Ascending aorta (tissue), 2 donors: ENCODE measurements around the gene MIEF2. TPM values are rescaled to one million over a fixed set of nuclear protein-coding genes. Genes with fewer than 3 reads are reported as not detected.
"Not testable (repeated sequence)": the region's sequence is repeated elsewhere in the genome, so short reads cannot be mapped to it uniquely, and the experiment has no call there.

ENCODE experiments used
- DNase-seq, 2 donors: peaks; one replicate each; pipeline ENCODE4 v3.0.0-alpha.2; 2019; ENCODE audit warnings: low spot score in 2 of 2
- H3K27ac ChIP-seq, 2 donors: fragments of 200-600 bp; sonication (generic); one replicate each; pipeline ENCODE4 v1.5.1; 2016 to 2017; ENCODE audit warnings: mild to moderate bottlenecking in 1 of 2
- H3K27me3 ChIP-seq: fragments of 200-600 bp; sonication (generic); one replicate; pipeline ENCODE4 v1.5.1; 2017
- H3K36me3 ChIP-seq, 2 donors: fragments of 200-600 bp; sonication (generic); one replicate each; pipeline ENCODE4 v1.5.1; 2016
- H3K4me1 ChIP-seq, 2 donors: fragments of 200-600 bp; sonication (generic); one replicate each; pipeline ENCODE4 v1.5.1; 2016 to 2017; ENCODE audit warnings: mild to moderate bottlenecking in 1 of 2
- H3K4me3 ChIP-seq, 2 donors: fragments of 200-600 bp; sonication (generic); one replicate each; pipeline ENCODE4 v1.5.1; 2016 to 2017; ENCODE audit warnings: mild to moderate bottlenecking in 1 of 2
- H3K9me3 ChIP-seq, 2 donors: fragments of 200-600 bp; sonication (generic); one replicate each; pipeline ENCODE4 v1.5.1; 2016
- intact Hi-C: fragments of 100-400 bp; cut with DNase I; formaldehyde crosslinking; loops from one replicate; pipeline ENCODE4 v1.15.1; 2023
- total RNA-seq: library from RNA; depleted of rRNA; stranded (reverse); fragments of >200 nt; gene quantifications from one replicate; pipeline ENCODE4 v1.1.0, GENCODE V29; 2016
- TF ChIP-seq, protein P1 (sequence below), 3 experiments: fragments of 200-600 bp in 2 of 3; fragments of 450-650 bp in 1 of 3; sonication (generic) in 2 of 3; IDR thresholded peaks; one replicate each; pipeline ENCODE4 v1.5.1; 2016 to 2019; ENCODE audit warnings: antibody characterized with exemption in 3 of 3, mild to moderate bottlenecking in 1 of 3, moderate library complexity in 1 of 3

Gene MIEF2
- total RNA-seq, 1 donor from 2014 or later = 18.5 TPM

DNA sequence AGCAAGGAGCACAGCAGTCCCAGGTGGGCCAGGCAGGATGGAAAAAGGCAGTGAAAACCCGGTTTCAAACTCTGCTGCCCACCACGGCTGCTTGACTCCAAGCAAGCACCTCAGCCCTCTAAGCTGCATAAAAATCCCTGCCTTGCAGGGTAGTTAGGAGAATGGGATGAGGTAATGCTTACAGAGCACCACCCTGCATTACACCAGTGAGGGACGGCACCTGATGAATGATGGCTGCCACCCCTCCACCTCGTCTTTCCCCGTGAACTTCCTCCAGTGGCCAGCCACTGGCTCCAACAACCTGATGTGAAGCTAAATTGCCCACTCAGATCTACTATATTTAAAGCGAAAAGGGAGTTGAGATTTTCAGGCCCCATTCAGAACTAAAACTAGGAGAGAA lies 21.3 kb downstream of the MIEF2 start:
- TF ChIP-seq, protein P1, sequence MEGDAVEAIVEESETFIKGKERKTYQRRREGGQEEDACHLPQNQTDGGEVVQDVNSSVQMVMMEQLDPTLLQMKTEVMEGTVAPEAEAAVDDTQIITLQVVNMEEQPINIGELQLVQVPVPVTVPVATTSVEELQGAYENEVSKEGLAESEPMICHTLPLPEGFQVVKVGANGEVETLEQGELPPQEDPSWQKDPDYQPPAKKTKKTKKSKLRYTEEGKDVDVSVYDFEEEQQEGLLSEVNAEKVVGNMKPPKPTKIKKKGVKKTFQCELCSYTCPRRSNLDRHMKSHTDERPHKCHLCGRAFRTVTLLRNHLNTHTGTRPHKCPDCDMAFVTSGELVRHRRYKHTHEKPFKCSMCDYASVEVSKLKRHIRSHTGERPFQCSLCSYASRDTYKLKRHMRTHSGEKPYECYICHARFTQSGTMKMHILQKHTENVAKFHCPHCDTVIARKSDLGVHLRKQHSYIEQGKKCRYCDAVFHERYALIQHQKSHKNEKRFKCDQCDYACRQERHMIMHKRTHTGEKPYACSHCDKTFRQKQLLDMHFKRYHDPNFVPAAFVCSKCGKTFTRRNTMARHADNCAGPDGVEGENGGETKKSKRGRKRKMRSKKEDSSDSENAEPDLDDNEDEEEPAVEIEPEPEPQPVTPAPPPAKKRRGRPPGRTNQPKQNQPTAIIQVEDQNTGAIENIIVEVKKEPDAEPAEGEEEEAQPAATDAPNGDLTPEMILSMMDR (IDR thresholded peaks at IDR 0.05) = no peak
- DNase-seq = no peak
- Histone ChIP-seq H3K36me3 (peaks cover 67 to 97% of the 10 kb centered on the region in 2 donors), H3K27ac (no peak overlapping the region), H3K9me3 (no peaks in the 10 kb centered on the region), H3K4me1 (no peaks in the 10 kb centered on the region), H3K4me3 (no peak overlapping the region), H3K27me3 (no peaks in the 10 kb centered on the region)
- intact Hi-C loops = no loop called here

DNA sequence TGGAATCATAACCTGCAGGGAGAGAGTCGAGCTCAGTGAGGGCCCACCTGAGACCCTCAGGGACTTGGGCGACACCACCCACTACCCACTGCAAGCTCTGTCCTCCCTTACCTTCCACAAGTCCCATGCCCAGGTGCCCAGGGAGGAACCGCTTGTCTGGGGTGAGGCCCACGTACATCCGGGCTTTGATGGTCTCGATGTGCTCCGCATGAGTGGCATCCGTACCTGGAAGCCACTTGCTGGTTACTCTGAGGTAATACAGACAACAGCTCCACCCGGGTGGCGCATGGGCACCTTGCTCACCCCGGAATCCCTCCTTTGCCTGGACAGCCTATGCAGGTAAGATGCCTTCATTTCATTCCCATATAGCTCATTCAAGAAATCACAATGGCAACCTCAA lies 24.8 kb downstream of the MIEF2 start:
- TF ChIP-seq, protein P1 (IDR thresholded peaks at IDR 0.05) = no peak
- intact Hi-C loops = no loop called here
- DNase-seq = no peak
- Histone ChIP-seq H3K27me3 (no peaks in the 10 kb centered on the region), H3K9me3 (no peaks in the 10 kb centered on the region), H3K4me3 (no peak overlapping the region), H3K36me3 (peaks cover 63 to 94% of the 10 kb centered on the region in 2 donors), H3K27ac (no peak overlapping the region), H3K4me1 (no peaks in the 10 kb centered on the region)

DNA sequence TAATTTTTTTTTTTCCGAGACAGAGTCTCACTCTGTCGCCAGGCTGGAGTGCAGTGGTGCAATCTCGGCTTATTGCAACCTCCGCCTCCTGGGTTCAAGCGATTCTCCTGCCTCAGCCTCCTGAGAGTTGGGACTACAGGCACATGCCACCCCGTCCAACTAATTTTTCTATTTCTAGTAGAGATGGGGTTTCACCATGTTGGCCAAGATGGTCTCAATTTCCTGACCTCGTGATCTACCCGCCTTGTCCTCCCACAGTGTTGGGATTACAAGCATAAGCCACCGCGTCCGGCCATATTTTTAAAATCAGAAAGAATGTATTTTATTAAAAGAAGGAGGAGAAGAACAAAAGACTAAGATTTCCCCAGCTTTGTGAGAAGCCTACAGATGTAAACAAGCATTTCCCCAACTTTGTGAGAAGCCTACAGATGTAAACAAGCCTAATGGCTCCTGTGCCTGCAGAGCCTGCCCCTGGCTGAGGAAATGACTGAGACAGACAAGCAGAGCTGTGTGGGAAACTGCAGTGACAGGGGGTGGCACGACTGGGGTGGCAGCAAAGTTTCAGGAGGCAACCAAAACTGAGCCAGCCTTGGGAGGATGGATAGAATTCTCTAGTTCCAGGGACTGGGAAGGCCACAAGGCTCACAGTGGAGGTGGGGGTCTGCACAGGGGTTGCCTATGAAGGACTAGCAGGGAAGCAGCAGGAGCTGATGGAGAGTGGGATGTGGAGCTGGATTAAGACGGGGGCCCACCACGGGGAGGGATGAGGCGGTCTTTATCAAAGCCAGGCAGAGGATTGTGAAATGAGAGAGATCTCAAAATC lies 31.5 kb downstream of the MIEF2 start:
- Histone ChIP-seq H3K4me3 (no peak overlapping the region), H3K4me1 (no peaks in the 10 kb centered on the region), H3K9me3 (no peaks in the 10 kb centered on the region), H3K27me3 (no peaks in the 10 kb centered on the region), H3K36me3 (peaks cover 62 to 72% of the 10 kb centered on the region in 2 donors), H3K27ac (no peak overlapping the region)
- intact Hi-C loops = no loop called here
- no peak for DNase-seq
- TF ChIP-seq, protein P1 (IDR thresholded peaks at IDR 0.05) = no peak

DNA sequence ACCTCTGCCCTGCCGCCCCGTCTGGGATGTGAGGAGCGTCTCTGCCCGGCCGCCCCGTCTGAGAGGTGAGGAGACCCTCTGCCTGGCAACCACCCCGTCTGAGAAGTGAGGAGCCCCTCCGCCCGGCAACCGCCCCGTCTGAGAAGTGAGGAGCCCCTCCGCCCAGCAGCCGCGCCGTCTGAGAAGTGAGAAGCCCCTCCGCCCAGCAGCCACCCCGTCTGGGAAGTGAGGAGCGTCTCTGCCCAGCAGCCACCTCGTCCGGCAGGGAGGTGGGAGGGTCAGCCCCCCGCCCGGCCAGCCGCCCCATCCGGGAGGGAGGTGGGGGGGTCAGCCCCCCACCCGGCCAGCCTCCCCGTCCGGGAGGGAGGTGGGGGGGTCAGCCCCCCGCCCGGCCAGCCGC lies 37.6 kb downstream of the MIEF2 start:
- H3K4me1 ChIP-seq, H3K9me3 ChIP-seq, H3K4me3 ChIP-seq, intact Hi-C loops, DNase-seq, H3K27ac ChIP-seq, H3K27me3 ChIP-seq: not testable (repeated sequence)
- peaks cover 64% of the 10 kb centered on the region in 2 donors for H3K36me3 ChIP-seq

DNA sequence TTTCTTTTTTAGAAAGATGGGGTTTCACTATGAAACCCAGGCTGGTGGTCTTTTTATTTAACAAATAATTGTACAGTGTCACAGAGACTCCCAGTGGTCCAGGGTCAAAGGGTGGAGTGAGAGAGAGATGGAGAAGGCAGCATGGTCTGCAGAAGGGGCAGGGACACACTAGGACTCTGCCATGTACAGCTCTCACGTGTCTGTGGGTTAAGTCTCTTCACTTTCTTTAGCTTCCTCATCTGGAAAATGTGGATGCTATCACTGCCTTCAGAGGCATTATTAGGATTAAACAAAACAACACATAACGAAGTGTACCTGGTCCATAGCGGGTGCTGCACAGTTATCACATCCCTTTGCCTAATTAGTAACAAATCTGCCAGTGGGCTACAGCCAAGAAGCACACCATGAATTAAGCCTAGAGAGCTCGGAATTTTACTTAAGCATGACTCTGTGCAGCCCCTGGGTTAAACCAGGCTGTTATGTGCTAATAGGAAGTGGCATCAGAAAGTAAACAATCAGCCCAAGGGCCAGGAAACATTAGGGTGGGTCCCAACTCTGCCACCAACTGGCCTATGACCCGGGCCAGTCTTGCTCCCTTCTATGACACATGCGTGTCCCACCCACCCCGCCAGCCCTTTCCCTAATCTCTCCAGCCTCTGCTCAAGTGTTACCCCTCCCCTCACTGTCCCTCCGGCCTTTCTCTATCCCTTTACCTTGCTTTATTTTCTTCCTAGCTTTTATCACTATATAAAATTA lies 40.4 kb downstream of the MIEF2 start:
- TF ChIP-seq, protein P1 (IDR thresholded peaks at IDR 0.05) = no peak
- no peak overlapping the region for H3K27ac ChIP-seq
- no peak for DNase-seq
- no peaks in the 10 kb centered on the region for H3K4me1 ChIP-seq
- intact Hi-C loops = no loop called here
- no peaks in the 10 kb centered on the region for H3K27me3 ChIP-seq
- H3K36me3 ChIP-seq = peaks cover 74 to 75% of the 10 kb centered on the region in 2 donors
- no peak overlapping the region for H3K4me3 ChIP-seq
- no peaks in the 10 kb centered on the region for H3K9me3 ChIP-seq

DNA sequence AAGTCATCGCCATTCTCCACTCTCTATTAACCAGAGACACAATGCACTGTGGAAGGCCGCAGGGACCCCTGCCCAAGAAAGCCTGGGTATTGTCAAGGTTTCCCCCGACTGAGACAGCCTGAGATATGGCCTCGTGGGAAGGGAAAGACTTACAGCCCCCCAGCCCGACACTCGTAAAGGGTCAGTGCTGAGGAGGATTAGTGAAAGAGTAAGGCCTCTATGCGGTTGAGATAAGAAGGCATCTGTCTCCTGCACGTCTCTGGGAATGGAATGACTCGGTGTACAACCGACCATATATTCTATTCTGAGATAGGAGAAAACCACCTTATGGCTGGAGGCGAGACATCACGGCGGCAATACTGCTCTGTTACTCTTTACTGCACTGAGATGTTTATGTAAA lies 42.7 kb downstream of the MIEF2 start:
- H3K36me3 ChIP-seq = peaks cover 90% of the 10 kb centered on the region in 2 donors
- H3K4me1 ChIP-seq, H3K4me3 ChIP-seq, H3K27ac ChIP-seq, H3K9me3 ChIP-seq, H3K27me3 ChIP-seq, intact Hi-C loops, DNase-seq: not testable (repeated sequence)
